ENCODE results near the gene SEC31A.
"Not testable (repeated sequence)": the region's sequence is repeated elsewhere in the genome, so short reads cannot be mapped to it uniquely, and the experiment has no call there.

Gene SEC31A, protein sequence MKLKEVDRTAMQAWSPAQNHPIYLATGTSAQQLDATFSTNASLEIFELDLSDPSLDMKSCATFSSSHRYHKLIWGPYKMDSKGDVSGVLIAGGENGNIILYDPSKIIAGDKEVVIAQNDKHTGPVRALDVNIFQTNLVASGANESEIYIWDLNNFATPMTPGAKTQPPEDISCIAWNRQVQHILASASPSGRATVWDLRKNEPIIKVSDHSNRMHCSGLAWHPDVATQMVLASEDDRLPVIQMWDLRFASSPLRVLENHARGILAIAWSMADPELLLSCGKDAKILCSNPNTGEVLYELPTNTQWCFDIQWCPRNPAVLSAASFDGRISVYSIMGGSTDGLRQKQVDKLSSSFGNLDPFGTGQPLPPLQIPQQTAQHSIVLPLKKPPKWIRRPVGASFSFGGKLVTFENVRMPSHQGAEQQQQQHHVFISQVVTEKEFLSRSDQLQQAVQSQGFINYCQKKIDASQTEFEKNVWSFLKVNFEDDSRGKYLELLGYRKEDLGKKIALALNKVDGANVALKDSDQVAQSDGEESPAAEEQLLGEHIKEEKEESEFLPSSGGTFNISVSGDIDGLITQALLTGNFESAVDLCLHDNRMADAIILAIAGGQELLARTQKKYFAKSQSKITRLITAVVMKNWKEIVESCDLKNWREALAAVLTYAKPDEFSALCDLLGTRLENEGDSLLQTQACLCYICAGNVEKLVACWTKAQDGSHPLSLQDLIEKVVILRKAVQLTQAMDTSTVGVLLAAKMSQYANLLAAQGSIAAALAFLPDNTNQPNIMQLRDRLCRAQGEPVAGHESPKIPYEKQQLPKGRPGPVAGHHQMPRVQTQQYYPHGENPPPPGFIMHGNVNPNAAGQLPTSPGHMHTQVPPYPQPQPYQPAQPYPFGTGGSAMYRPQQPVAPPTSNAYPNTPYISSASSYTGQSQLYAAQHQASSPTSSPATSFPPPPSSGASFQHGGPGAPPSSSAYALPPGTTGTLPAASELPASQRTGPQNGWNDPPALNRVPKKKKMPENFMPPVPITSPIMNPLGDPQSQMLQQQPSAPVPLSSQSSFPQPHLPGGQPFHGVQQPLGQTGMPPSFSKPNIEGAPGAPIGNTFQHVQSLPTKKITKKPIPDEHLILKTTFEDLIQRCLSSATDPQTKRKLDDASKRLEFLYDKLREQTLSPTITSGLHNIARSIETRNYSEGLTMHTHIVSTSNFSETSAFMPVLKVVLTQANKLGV

DNA sequence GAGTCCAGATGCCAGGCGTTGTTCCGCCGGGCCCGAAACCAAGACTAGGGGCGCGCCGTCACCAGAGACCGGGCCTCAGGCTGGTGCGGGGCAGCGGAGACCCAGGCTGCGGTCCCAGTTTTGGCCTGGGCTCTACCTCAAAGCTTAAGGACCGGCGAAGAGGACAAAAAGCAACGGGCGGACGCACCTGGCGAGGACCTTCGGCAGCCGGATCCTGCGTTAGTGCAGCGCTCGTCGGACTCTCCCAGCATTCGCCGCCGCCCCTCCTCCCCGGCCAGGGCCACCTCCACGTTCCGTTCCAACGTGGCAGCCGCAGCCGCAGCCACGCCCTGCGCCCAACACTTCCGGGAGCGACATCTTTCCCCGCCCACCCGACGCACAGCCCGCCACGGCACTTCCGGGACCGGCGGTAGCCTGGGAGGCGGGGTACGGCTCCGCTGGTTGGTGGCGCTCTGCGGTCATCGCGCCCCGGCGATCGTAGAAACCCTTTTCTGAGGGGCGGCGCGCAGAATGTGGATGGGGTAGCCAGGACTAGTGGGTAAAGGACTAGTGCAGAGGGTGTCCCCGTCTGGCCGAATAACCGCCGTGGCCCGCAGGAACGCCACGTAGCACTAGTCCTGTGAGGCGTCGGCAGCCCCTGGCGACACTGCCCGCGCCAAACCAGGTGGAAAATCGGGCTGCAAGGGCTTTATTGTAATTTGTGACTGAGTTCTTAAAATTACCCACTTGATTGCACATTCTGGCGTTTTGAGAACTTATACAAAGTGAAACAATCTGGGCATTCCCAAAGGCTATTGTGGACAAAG lies at the start of gene SEC31A:
TSS of gene SEC31A (minus strand) at position 253 of the 806 bp plus-strand sequence. CDS start 9,217 bp downstream, outside the sequence.
- DNase-seq: peak; percentile 96

DNA sequence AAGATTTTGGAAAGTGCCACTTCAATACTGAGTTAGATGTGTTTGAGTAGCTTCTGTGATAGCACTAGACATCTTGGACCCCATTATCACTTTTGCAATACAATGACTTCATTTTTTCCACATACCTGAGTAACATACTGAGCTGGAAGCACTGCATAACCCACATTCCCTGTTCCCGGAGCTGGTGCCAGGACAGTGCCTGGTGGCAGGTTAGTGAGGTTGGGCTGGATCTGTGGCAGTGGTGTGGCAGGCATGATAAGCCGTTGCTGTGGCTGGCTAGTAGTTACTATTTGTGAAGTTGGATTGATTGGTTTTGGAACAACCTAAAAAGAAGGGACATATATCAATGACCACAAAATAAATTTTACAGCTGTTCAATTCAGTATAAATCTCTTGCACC lies 48.5 kb upstream of the SEC31A start:
- DNase-seq: no peak

DNA sequence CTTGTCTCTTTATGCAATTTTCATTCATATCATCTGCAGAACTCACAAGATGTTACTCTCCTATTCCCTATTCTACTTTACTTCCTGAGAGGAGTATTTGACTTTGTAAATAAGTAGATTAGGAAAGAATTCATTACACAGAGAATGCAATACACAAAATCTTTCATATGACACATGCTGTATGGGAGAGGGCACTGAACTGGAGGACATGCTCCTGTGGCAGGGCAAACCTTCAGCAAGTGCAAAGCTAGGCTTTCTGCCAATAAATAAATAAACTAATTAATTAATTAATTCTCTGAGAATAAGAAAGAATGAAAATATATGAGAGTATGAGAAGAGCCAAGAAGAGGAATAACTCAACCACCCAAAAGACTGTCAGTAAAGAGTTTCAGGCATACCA lies 43.5 kb upstream of the SEC31A start:
- no peak for DNase-seq

DNA sequence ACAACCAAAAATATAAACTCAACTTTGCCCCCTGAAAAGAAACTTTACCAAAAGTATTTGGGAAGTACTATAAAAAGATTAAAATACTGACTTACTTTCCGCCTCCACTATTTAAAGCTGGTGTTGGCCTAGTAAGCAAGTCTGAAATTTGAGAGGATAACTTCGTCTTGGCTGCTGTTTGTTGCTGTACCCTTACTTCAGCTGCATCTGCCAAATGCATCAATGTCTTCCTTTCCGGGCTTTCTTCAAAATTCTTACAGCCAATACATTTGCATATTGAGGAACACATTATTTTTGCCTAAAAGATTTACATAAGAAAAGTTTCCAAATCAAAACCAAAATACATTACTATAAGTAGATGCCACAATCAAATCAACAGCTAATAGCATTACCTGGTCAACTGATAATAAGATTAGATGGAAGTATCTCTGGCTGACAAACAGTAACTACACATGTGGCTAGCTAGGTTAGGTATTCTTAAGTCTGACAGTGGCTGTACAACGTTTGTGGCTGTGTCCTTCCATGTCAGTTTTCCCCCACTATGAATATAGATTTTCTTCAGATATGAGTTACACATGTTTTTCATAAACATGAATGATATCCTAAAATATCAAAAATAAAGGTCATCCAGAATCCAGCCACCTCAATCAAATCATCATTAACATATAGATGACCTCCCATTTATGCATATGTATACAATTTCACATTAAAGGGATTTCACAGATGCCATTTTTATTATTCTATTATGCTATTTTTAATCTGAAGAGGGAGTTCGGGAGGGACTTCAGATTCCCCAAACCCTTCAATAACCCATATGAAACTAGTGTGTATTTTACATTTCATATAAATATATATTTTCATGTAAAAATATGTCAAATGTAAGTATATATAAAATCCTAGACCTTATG lies 40.1 kb upstream of the SEC31A start:
- DNase-seq: peak; percentile 77

DNA sequence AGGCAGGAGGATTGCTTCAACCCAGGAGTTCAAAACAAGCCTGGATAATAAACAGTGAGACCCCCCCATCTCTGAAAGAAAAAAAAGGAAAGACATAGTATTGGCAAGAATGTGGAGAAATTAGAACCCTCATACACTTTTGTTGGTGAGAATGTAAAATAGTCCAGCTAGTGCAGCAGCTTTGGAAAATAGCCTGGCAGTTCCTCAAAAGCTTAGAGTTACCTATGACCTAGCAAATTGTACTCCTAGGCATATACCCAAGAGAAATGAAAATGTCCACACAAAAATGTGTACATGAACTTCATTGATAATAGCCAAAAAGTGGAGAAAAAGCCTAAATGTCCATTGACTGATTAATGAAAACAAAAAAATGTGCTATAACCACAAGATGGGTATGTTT lies 30.8 kb upstream of the SEC31A start:
- DNase-seq: no peak

DNA sequence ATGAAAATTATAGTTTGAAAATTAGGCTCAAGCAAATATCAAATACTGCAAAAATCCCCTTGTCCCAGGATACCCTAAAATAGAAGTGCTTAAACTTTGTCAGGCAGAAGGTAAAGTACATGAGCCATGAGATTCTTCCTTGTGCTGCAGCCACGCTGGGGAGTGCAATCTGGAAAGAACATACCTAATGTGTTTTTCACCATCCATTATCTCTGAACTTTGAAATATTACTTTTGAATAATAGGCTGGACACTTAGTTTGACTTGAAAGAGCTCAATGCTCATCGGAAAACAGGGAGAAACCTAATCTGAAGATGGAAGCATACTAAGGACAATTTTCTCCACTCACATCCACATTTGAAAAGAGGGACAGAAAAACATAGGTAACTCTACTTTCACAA lies 28.4 kb upstream of the SEC31A start:
- DNase-seq: no peak

DNA sequence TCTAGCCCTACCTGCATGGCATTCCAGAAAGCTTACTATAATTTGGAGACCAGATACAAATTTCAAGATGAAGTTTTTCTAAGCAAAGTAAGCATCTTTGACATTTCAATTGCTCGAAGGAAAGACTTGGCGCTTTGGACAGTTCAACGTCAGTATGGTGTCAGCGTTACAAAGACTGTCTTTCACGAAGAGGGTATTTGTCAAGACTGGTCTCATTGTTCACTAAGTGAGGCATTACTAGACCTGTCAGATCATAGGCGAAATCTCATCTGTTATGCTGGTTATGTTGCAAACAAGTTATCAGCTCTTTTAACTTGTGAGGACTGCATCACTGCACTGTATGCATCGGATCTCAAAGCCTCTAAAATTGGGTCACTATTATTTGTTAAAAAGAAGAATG lies 27.1 kb upstream of the SEC31A start:
- DNase-seq: no peak

DNA sequence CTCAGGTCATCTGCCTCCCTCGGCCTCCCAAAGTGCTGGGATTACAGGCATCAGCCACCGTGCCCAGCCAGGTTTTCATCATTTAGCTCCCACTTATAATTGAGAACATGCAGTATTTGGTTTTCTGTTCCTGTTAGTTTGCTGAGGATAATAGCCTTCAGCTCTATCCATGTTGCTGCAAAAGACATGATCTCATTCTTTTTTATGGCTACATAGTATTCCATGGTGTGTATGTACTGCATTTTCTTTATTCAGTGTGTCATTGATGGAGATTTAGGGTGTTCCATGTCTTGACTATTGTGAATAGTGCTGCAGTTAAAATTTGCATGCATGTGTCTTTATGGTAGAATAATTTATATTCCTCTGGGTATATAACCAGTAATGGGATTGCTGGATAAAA lies 23.0 kb upstream of the SEC31A start:
- not testable (repeated sequence) for DNase-seq

DNA sequence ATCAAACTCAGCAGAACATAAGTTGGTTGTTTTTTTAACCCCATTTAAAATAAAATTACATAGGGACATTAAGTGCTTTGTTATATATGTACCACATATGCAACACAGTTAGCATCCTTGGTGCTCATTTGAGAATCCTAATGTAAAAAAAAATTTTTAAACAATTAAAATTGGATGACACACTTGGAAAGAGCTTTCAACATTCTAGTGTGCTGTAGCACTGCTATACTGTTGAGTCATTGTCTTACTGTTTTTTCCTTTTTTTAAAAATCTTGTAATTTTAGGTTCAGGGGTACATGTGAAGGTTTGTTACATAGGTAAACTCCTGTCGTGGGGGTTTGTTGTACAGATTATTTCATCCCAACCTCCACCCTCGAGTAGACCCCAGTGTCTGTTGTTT lies 22.4 kb upstream of the SEC31A start:
- no peak for DNase-seq

DNA sequence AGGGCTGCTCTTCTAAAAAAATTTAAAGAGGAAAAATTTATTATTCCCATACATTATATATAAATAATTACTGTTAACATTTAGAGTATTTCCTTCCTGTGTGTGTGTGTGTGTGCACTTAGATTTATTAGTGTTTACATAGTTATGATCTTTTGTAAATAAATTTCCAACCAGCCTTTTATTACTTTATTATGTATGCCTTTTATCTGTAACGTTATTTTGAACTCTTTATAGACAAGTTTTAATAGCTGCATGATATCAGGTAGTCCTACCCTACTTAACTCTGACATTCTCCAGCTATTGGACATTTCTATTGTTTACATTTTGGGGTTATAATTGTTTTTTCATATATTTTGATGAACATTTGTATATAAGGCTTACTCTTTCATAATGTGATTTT lies 18.4 kb upstream of the SEC31A start:
- no peak for DNase-seq

DNA sequence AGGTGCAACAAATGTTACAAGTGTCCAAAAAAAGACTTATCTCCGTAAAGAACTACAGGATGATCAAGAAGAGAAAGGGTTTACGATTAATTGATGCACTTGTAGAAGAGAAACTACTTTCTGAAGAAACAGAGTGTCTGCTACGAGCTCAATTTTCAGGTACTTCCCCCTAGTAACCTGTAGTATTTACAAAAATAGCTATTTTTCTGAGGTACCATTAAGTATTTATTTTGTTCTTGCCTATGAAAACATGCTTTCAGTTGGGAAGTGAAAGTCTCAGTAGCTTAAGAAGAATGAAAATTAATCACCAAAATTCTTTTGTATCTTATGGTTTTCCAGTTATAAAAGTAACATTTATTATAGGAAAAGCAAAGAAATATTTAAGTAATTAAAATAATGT lies 15.5 kb upstream of the SEC31A start:
- no peak for DNase-seq

DNA sequence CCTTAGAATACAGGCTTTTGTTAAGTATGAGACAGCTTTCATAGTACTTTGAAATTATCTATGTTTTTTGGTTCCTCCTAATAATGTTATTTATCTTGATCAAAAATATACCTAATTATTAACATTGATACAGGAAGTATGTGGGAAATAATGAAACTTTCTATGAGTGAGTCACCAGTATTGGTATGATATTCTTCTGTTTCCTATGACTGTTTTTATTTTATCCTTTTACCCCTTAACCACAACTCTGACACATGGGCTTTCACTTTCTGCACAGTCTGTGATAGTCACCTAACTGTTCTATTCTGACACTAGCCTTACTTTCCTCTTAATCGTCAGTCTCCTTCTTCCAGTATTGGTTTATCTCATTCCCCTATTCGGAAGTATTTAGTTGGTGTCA lies 14.3 kb upstream of the SEC31A start:
- DNase-seq: no peak

DNA sequence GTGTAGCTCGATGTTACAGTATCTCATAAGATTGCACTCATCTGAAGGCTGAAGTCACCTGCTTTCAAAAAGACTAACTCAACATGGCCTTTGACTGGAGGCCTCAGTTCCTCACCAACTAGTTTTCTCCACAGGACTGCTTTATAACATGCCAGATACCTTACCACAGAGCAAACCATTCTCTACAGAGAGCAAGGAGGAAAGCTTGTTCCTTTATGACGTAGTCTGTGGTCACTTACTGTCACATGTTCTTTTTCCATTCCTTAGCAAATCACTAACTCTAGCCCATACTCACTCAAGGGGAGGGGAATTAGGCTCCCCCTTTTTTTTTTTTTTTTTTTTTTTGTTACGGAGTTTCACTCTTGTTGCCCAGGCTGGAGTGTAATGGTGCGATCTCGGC lies 12.8 kb upstream of the SEC31A start:
- no peak for DNase-seq

DNA sequence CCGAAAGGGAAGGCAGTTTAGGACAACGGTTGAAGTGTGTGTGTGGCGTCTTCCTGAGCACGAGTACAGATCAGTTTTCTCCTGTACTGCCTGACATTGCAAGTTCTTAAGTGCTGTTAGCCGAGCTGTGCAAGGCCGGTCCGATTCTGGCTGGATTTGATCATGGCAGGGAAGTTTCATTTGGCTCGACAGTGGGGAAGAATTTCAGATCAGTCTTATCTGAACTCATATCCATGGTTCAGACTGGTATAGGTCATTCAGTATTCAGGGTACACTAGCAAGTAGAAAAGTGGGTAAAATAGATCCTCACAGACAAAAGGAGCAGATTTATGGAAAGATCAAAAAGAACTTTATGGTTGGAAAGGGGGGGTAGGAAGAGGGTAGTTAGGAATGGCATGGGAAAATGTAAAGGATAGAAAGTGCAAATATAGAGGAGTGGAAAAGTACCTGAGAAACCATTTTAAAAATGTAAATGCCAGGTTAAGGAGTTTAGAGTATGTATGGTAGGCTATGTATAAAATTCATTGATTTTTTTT lies 10.3 kb upstream of the SEC31A start:
- DNase-seq: no peak

DNA sequence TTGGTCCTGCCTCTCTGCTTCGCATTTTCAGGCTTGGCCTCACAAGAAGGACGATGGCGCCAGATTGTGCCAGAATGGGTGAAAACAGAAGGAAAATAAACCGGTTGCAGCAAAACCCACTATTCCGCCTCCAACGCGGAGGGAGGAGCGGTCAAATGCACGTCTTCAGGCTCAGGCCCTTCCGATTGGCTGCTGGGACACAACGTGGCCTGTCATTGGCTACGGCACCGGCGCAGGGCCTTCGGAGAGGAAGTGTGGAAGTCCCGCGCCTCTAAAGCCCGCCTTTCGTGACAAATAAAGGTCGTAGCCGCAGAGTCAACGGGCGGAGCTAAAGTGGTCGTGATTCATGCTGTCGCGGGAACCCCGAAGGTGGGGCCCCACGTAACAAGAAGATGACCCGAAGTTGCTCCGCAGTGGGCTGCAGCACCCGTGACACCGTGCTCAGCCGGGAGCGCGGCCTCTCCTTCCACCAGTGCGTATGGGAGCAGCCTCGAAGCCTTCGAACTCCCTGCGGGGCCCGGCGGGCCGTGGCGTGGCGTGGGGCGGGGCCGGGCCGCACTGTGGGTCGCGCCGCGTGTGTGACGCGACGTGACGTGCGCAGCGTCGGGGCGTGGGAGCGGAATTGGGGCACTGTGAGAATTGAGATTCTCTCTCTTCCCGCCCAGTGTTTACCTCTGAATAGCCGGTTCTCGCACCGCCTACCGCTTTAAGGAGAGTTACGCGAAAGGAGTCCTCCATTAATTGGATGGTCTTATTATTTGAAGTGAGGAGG lies 9.6 kb upstream of the SEC31A start, which contains the start of gene THAP9:
TSS of gene THAP9 (plus strand) at position 325 of the 772 bp plus-strand sequence. CDS start at position 393, 68 bp downstream.
- DNase-seq: peak; percentile 99

DNA sequence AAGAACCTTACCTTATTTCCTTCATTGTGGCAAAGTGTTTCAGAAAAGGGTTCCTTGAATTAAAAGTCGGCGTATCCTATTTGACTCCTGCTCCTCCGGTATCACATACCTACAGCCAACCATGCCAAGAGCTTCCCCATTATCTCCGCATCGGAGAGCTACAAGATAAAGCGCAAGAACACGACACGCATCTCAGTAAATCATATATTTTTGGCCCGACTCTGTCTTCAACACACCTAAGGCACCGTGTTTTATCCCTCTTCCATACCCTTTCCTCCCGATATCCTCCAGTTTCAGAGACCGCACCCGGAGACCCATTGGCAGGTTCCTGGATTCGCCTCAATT lies 9.1 kb upstream of the SEC31A start:
- DNase-seq: no peak

DNA sequence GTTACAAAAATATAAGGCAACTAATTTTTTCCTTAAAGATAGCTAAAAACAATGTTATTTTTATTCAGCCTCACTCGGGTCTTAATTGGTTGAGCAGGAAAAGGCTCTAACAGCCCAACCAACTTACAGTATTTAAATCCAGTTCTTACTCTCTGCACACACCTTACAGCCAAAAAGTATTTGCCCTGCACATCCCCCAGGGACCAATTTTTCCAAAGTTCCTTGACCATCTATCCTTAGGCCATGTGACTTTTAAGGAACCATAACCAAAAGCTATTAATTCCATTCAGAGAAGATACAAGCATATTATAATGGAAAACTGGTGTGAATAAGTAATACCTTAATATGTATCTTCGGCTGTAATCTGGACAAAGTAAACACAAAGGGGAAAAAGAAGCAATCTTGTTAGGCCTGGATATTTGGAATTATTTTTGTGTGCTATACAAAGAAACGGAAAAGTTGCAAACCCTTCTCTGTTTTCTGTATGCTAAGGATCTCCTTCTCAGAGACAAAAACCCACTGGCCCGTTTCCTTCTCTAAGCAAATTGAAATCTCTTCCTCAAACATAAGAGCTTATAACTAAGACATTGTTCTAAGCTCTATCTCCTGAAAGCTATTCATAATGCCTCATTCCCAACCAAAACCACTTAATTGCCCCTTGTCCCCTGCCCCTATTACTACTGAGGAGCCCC lies 8.6 kb upstream of the SEC31A start:
- DNase-seq: peak; percentile 11

DNA sequence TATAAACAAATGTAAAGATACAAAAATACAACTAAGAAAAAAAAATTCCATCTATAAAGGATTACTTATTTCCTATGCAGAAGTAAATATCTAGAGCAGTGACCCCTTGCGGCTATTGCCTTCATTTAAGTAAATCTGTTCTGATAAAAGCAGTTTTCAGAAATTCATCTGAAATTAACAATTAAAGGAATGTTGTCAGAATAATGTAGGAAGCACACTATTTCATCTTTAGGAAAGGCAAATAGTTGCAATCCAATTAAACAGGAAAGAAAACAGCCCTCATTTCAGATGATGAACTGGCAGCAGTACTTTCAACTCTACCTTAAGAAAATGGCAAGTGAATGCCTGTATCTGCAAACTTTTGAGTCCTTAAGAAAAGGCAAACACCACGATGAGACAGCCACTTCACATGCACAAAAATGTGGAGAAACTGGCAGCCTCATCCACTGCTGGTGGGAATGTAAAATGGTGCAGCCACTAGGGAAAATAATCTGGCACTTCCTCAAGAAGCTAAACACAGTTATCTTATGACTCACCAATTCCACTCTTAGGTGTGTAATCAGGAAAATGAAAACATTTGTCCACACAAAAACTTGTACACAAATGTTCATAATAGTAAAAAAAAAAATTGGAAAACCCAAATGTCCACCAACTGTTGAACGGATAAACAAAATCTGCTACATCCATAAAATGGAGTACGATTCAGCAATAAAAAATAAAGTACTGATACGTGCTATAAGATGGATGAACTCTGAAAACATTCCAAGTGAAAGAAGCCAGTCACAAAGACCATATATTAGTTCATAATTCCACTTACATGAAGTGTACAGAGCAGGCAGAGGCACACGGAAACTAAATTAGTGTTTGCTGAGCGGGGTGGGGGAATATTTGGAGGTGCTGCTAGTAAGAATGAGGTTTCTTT lies 7.6 kb upstream of the SEC31A start:
- DNase-seq: peak; percentile 34
